Neuronal stem cell (in vitro differentiated cells): ENCODE data around the gene ZNF154.
A peak's percentile ranks its signal among the peaks of the same experiment; 100 is the strongest.
"Not testable (repeated sequence)": the region's sequence is repeated elsewhere in the genome, so short reads cannot be mapped to it uniquely, and the experiment has no call there.

Experiments
- DNase-seq: peaks from one replicate; pipeline ENCODE4 v3.0.0-alpha.2; 2013; ENCODE audit warnings: low spot score
- H2AFZ ChIP-seq: one replicate; pipeline ENCODE4 v1.6.1; 2013; ENCODE audit warnings: mild to moderate bottlenecking, low read length, inconsistent platforms
- H2AK5ac ChIP-seq: 2 replicates; pipeline ENCODE4 v1.6.1; 2013; ENCODE audit warnings: low read depth, mild to moderate bottlenecking, inconsistent platforms, low read length, moderate library complexity, mixed read lengths
- H2BK120ac ChIP-seq: 2 replicates; pipeline ENCODE4 v1.6.1; 2013; ENCODE audit warnings: low read depth, mild to moderate bottlenecking, inconsistent platforms, low read length, moderate library complexity, mixed read lengths
- H2BK12ac ChIP-seq: one replicate; pipeline ENCODE4 v1.6.1; 2013; ENCODE audit warnings: low read length, inconsistent platforms
- H2BK15ac ChIP-seq: 2 replicates; pipeline ENCODE4 v1.6.1; 2013; ENCODE audit warnings: mild to moderate bottlenecking, low read length, inconsistent platforms, mixed read lengths
- H2BK5ac ChIP-seq: one replicate; pipeline ENCODE4 v1.6.1; 2013; ENCODE audit warnings: inconsistent platforms, mild to moderate bottlenecking, low read length, moderate library complexity
- H3K14ac ChIP-seq: one replicate; pipeline ENCODE4 v1.6.1; 2013; ENCODE audit warnings: low read length, inconsistent platforms
- H3K18ac ChIP-seq: 2 replicates; pipeline ENCODE4 v1.6.1; 2013; ENCODE audit warnings: low read length, inconsistent platforms
- H3K23ac ChIP-seq: 2 replicates; pipeline ENCODE4 v1.6.1; 2013; ENCODE audit warnings: low read depth, mild to moderate bottlenecking, mixed read lengths, low read length, inconsistent platforms; ENCODE audit not compliant: poor library complexity
- H3K27ac ChIP-seq: replicated peaks from 3 replicates; pipeline ENCODE4 v1.5.1; 2013; ENCODE audit warnings: low read length, inconsistent platforms
- H3K27me3 ChIP-seq, 3 experiments: 2 replicates each; pipeline ENCODE4 v1.6.1; 2013; ENCODE audit warnings: low read length in 3 of 3, mild to moderate bottlenecking in 2 of 3, inconsistent platforms in 1 of 3, low read depth in 1 of 3, mixed read lengths in 1 of 3, moderate library complexity in 1 of 3; ENCODE audit not compliant: control insufficient read depth in 3 of 3, insufficient read depth in 3 of 3
- H3K36me3 ChIP-seq, 2 donors: replicated peaks in 1 of 2; 2 replicates each; pipeline ENCODE4 v1.6.1; 2013; ENCODE audit warnings: low read length in 2 of 2; ENCODE audit not compliant: control insufficient read depth in 2 of 2, insufficient read depth in 2 of 2
- H3K4ac ChIP-seq: 2 replicates; pipeline ENCODE4 v1.6.1; 2013; ENCODE audit warnings: inconsistent platforms, mild to moderate bottlenecking, low read length, moderate library complexity
- H3K4me1 ChIP-seq, 2 donors: 1 replicate in 1 of 2; 2 replicates in 1 of 2; pipeline ENCODE4 v1.6.1; 2013; ENCODE audit warnings: low read length in 2 of 2, low read depth in 1 of 2; ENCODE audit not compliant: control insufficient read depth in 2 of 2, insufficient read depth in 1 of 2
- H3K4me2 ChIP-seq: one replicate; pipeline ENCODE4 v1.6.1; 2013; ENCODE audit warnings: mild to moderate bottlenecking, low read length, inconsistent platforms; ENCODE audit not compliant: insufficient read depth, poor library complexity, severe bottlenecking
- H3K4me3 ChIP-seq, 2 donors: 2 replicates each; pipeline ENCODE4 v1.5.1; 2013; ENCODE audit warnings: low read length in 2 of 2, mild to moderate bottlenecking in 2 of 2, inconsistent platforms in 1 of 2, moderate library complexity in 1 of 2
- H3K79me1 ChIP-seq: one replicate; pipeline ENCODE4 v1.6.1; 2013; ENCODE audit warnings: low read depth, mild to moderate bottlenecking, inconsistent platforms, low read length, moderate library complexity
- H3K9ac ChIP-seq: one replicate; pipeline ENCODE4 v1.6.1; 2013; ENCODE audit warnings: mild to moderate bottlenecking, low read depth, low read length, inconsistent platforms; ENCODE audit not compliant: poor library complexity
- H3K9me3 ChIP-seq, 2 donors: replicated peaks in 1 of 2; 2 replicates each; pipeline versions ENCODE3 to v1.6.1; 2013; ENCODE audit warnings: low read length in 2 of 2, mild to moderate bottlenecking in 2 of 2, inconsistent platforms in 1 of 2, low read depth in 1 of 2, mixed read lengths in 1 of 2, moderate library complexity in 1 of 2; ENCODE audit not compliant: control insufficient read depth in 2 of 2, insufficient read depth in 1 of 2
- H4K8ac ChIP-seq: one replicate; pipeline ENCODE4 v1.6.1; 2013; ENCODE audit warnings: low read depth, mild to moderate bottlenecking, inconsistent platforms, low read length, moderate library complexity
- H4K91ac ChIP-seq: one replicate; pipeline ENCODE4 v1.6.1; 2013; ENCODE audit warnings: low read length, low read depth, mild to moderate bottlenecking, inconsistent platforms; ENCODE audit not compliant: poor library complexity
- WGBS, 2 donors: extraction: QIAGEN DNeasy Blood & Tissue Kit; methylation state at CpG; one replicate each; pipeline ENCODE4 v1.1.7; 2013; ENCODE audit warnings: missing lambda C conversion rate in 2 of 2, mixed read lengths in 1 of 2; ENCODE audit not compliant: insufficient read length in 2 of 2, insufficient replicate concordance in 1 of 2; ENCODE audit errors: extremely low coverage in 2 of 2; 5-methylcytosine and 5-hydroxymethylcytosine counted together

The ZNF154 gene

DNA sequence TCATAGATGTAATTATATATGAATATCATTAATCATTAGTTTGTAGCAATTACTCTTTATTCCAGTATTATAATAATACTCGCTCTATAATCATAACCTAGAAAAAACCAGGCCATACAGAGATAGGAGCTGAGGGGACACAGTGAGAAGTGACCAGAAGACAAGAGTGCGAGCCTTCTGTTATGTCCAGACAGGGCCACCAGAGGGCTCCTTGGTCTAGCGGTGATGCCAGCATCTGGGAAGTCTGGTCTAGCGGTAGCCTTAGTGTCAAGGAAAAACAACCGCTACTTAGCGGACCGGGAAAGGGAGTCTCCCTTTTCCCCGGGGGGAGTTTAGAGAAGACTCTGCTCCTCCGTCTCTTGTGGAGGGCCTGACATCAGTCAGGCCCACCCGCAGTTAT lies 29.3 kb upstream of the ZNF154 start:
- H3K23ac ChIP-seq, H3K14ac ChIP-seq, H3K4ac ChIP-seq, H3K4me2 ChIP-seq, H2AK5ac ChIP-seq, H3K4me3 ChIP-seq, H3K27ac ChIP-seq, H2BK15ac ChIP-seq, H2BK5ac ChIP-seq, H3K9ac ChIP-seq, H3K79me1 ChIP-seq, H3K27me3 ChIP-seq, H2AFZ ChIP-seq, H3K18ac ChIP-seq, H2BK12ac ChIP-seq, H4K91ac ChIP-seq, H3K4me1 ChIP-seq, H2BK120ac ChIP-seq, H3K36me3 ChIP-seq, H4K8ac ChIP-seq: not testable (repeated sequence)
- DNase-seq: peak; percentile 24
- H3K9me3 ChIP-seq: peaks cover 0 to 19% of the 10 kb centered on the region in 2 donors
- WGBS, 2 donors: no CpG with 5 or more reads among the region's 10 CpGs

DNA sequence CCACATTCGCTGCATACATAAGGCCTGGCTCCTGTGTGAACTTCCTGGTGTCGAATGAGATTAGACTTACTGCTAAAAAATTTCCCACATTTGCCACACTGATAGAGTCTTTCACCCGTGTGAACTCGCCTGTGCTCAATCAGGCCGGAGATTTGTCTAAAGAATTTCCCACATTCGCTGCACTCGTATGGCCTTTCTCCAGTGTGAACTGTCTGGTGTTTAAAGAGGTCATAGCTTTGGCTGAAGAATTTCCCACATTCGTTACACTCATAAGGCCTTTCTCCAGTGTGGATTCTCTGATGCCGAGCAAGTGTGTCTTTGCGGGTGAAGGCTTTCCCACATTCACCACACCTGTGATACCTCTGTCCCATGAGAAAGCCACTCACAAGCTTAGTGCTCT lies 11.9 kb upstream of the ZNF154 start:
- H2AK5ac ChIP-seq: no peak overlapping the region
- DNase-seq: no peak
- no peak overlapping the region for H4K8ac ChIP-seq
- no peak overlapping the region for H3K27ac ChIP-seq
- H3K14ac ChIP-seq: no peak overlapping the region
- H2BK15ac ChIP-seq: no peak overlapping the region
- no peak overlapping the region for H3K4ac ChIP-seq
- H3K23ac ChIP-seq: no peak overlapping the region
- no CpG with 5 or more reads among the region's 10 CpGs for WGBS, 2 donors
- H2BK12ac ChIP-seq: no peak overlapping the region
- H3K36me3 ChIP-seq: peaks cover 30 to 59% of the 10 kb centered on the region in 2 donors
- no peaks in the 10 kb centered on the region for H3K4me1 ChIP-seq
- no peak overlapping the region for H3K9ac ChIP-seq
- H3K9me3 ChIP-seq: peaks cover 30 to 62% of the 10 kb centered on the region in 2 donors
- H3K4me2 ChIP-seq: no peak overlapping the region
- H3K79me1 ChIP-seq: peaks cover 1% of the 10 kb centered on the region
- H4K91ac ChIP-seq: no peak overlapping the region
- no peak overlapping the region for H2BK120ac ChIP-seq
- H2BK5ac ChIP-seq: no peak overlapping the region
- H2AFZ ChIP-seq: no peak overlapping the region
- no peaks in the 10 kb centered on the region for H3K27me3 ChIP-seq
- no peak overlapping the region for H3K4me3 ChIP-seq
- no peak overlapping the region for H3K18ac ChIP-seq

DNA sequence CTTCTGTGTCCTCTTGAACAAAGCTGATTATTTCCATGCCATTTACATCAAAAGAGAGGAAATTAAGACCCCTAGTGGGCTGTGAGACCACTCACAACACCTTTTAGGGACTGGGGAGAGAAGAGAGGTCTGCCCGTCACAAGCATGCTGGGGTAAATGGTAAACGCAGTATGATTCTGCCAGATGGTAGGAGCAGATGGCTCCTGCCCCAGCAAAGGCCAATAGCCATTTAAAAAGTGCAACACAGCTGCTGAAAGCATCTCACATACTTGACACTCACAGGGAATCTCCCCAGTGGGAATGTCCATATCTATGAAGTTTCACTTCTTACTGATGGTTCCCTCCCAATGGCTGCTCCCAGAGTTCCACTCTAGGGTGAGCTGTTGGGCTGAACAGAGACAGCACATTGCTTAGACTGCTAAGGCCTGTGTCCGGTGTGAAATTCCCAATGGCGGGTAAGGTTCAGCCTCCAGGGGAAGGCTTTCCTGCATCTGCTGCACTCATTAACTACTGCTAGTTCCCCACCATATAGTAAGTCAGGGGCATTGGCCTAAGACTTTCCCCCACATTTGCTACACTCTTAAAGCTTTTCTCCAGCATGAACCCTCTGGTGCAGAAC lies 11.0 kb upstream of the ZNF154 start:
- no peak overlapping the region for H4K8ac ChIP-seq
- no peak overlapping the region for H3K4me3 ChIP-seq
- peaks cover 30 to 63% of the 10 kb centered on the region in 2 donors for H3K36me3 ChIP-seq
- H3K14ac ChIP-seq: no peak overlapping the region
- H4K91ac ChIP-seq: no peak overlapping the region
- no peak overlapping the region for H3K4me2 ChIP-seq
- H2BK5ac ChIP-seq: no peak overlapping the region
- H3K27ac ChIP-seq: no peak overlapping the region
- H2BK12ac ChIP-seq: no peak overlapping the region
- H3K4ac ChIP-seq: no peak overlapping the region
- no peak overlapping the region for H3K9ac ChIP-seq
- no peaks in the 10 kb centered on the region for H3K4me1 ChIP-seq
- H2AK5ac ChIP-seq: no peak overlapping the region
- H3K23ac ChIP-seq: no peak overlapping the region
- WGBS, 2 donors: no CpG with 5 or more reads among the region's 4 CpGs
- H3K79me1 ChIP-seq: peaks cover 1% of the 10 kb centered on the region
- H2AFZ ChIP-seq: no peak overlapping the region
- H2BK120ac ChIP-seq: no peak overlapping the region
- no peaks in the 10 kb centered on the region for H3K27me3 ChIP-seq
- no peak for DNase-seq
- no peak overlapping the region for H3K18ac ChIP-seq
- peaks cover 30 to 64% of the 10 kb centered on the region in 2 donors for H3K9me3 ChIP-seq
- H2BK15ac ChIP-seq: no peak overlapping the region

DNA sequence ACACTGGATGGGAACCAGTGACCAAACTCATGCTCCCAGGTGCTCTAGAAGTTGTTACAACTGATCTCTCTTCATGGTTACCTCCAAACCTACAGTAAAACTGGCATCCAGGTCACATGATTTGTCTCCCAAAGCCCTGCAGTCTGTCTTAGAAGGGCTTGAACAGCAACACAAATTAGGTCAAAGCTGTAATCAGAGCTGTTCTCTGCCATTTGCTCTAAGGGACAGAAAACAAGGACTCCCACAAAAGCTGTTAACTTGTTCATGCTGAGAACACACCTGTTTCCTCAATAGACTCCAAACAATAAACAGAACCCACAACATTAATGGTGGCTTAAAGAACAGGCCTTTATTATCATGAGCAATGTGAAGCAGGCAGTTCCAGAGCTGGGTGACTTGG lies 10.4 kb upstream of the ZNF154 start:
- Histone ChIP-seq H3K18ac (no peak overlapping the region), H3K36me3 (peaks cover 30 to 69% of the 10 kb centered on the region in 2 donors), H3K9ac (no peak overlapping the region), H2BK15ac (no peak overlapping the region), H2AFZ (no peak overlapping the region), H2AK5ac (no peak overlapping the region), H3K27ac (no peak overlapping the region), H3K4ac (no peak overlapping the region), H3K4me2 (no peak overlapping the region), H4K91ac (no peak overlapping the region), H3K23ac (no peak overlapping the region), H3K4me1 (no peaks in the 10 kb centered on the region), H2BK12ac (no peak overlapping the region), H3K27me3 (no peaks in the 10 kb centered on the region), H3K4me3 (no peak overlapping the region), H3K79me1 (peaks cover 1% of the 10 kb centered on the region), H2BK5ac (no peak overlapping the region), H4K8ac (no peak overlapping the region), H3K14ac (no peak overlapping the region), H3K9me3 (peaks cover 30 to 66% of the 10 kb centered on the region in 2 donors), H2BK120ac (no peak overlapping the region)
- DNase-seq: no peak
